ENCODE data around the gene FGF14.

DNA sequence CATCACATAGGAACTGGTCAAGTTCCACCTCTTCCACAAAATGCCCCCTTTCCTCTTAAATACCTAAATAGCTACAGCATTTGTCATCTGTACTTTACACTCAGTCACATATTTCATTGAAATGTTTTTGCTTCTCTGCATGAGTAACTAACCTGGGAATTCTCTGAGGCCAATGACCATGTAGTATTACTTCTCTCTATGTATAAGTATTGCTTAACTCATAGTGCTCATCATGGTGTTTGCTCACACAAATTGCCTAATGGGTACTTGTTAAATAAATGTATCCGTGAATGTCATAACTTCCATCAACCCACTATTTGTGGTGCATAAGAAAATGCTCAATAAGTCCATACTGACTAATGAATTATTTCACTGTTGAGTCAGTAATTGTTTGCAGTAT is 115.5 kb downstream of the FGF14 start:
- TF ChIP-seq POLR2A (IDR thresholded peaks at IDR 0.05) (no peak), EP300 (IDR thresholded peaks at IDR 0.05) (no peak)
- TF ChIP-seq, protein P1, sequence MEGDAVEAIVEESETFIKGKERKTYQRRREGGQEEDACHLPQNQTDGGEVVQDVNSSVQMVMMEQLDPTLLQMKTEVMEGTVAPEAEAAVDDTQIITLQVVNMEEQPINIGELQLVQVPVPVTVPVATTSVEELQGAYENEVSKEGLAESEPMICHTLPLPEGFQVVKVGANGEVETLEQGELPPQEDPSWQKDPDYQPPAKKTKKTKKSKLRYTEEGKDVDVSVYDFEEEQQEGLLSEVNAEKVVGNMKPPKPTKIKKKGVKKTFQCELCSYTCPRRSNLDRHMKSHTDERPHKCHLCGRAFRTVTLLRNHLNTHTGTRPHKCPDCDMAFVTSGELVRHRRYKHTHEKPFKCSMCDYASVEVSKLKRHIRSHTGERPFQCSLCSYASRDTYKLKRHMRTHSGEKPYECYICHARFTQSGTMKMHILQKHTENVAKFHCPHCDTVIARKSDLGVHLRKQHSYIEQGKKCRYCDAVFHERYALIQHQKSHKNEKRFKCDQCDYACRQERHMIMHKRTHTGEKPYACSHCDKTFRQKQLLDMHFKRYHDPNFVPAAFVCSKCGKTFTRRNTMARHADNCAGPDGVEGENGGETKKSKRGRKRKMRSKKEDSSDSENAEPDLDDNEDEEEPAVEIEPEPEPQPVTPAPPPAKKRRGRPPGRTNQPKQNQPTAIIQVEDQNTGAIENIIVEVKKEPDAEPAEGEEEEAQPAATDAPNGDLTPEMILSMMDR (IDR thresholded peaks at IDR 0.05): no peak
